Measurements from ENCODE around the gene OR2Y1. TPM values are rescaled to one million over a fixed set of nuclear protein-coding genes. Genes with fewer than 3 reads are reported as not detected.

Gene OR2Y1
- total and polyA plus RNA-seq, 2 experiments from 2014 or later, result not detected

GRCh38 chr5:180704362-180704761, 35.5 kb downstream of the OR2Y1 start:
- TF ChIP-seq NANOG (IDR thresholded peaks at IDR 0.05; ENCODE audit: borderline replicate concordance) (no peak), ZNF114 (CRISPR knock-in tag; IDR thresholded peaks at IDR 0.05) (no peak), EZH2phosphoT487 (IDR thresholded peaks at IDR 0.05; ENCODE audit: unreplicated experiment) (no peak), EZH2 (IDR thresholded peaks at IDR 0.05; ENCODE audit: low read depth, unreplicated experiment) (no peak), CREB1 (CRISPR knock-in tag; IDR thresholded peaks at IDR 0.05; ENCODE audit: low read depth) (no peak), ZNF331 (CRISPR knock-in tag; IDR thresholded peaks at IDR 0.05; ENCODE audit: low read depth) (no peak), STAT1 (IDR thresholded peaks at IDR 0.05; ENCODE audit: unreplicated experiment) (no peak)
- TF ChIP-seq, protein P1, sequence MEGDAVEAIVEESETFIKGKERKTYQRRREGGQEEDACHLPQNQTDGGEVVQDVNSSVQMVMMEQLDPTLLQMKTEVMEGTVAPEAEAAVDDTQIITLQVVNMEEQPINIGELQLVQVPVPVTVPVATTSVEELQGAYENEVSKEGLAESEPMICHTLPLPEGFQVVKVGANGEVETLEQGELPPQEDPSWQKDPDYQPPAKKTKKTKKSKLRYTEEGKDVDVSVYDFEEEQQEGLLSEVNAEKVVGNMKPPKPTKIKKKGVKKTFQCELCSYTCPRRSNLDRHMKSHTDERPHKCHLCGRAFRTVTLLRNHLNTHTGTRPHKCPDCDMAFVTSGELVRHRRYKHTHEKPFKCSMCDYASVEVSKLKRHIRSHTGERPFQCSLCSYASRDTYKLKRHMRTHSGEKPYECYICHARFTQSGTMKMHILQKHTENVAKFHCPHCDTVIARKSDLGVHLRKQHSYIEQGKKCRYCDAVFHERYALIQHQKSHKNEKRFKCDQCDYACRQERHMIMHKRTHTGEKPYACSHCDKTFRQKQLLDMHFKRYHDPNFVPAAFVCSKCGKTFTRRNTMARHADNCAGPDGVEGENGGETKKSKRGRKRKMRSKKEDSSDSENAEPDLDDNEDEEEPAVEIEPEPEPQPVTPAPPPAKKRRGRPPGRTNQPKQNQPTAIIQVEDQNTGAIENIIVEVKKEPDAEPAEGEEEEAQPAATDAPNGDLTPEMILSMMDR (conservative IDR thresholded peaks at IDR 0.05; ENCODE audit: low read depth in 2 of 2), result no peak
- TF ChIP-seq, protein P2, sequence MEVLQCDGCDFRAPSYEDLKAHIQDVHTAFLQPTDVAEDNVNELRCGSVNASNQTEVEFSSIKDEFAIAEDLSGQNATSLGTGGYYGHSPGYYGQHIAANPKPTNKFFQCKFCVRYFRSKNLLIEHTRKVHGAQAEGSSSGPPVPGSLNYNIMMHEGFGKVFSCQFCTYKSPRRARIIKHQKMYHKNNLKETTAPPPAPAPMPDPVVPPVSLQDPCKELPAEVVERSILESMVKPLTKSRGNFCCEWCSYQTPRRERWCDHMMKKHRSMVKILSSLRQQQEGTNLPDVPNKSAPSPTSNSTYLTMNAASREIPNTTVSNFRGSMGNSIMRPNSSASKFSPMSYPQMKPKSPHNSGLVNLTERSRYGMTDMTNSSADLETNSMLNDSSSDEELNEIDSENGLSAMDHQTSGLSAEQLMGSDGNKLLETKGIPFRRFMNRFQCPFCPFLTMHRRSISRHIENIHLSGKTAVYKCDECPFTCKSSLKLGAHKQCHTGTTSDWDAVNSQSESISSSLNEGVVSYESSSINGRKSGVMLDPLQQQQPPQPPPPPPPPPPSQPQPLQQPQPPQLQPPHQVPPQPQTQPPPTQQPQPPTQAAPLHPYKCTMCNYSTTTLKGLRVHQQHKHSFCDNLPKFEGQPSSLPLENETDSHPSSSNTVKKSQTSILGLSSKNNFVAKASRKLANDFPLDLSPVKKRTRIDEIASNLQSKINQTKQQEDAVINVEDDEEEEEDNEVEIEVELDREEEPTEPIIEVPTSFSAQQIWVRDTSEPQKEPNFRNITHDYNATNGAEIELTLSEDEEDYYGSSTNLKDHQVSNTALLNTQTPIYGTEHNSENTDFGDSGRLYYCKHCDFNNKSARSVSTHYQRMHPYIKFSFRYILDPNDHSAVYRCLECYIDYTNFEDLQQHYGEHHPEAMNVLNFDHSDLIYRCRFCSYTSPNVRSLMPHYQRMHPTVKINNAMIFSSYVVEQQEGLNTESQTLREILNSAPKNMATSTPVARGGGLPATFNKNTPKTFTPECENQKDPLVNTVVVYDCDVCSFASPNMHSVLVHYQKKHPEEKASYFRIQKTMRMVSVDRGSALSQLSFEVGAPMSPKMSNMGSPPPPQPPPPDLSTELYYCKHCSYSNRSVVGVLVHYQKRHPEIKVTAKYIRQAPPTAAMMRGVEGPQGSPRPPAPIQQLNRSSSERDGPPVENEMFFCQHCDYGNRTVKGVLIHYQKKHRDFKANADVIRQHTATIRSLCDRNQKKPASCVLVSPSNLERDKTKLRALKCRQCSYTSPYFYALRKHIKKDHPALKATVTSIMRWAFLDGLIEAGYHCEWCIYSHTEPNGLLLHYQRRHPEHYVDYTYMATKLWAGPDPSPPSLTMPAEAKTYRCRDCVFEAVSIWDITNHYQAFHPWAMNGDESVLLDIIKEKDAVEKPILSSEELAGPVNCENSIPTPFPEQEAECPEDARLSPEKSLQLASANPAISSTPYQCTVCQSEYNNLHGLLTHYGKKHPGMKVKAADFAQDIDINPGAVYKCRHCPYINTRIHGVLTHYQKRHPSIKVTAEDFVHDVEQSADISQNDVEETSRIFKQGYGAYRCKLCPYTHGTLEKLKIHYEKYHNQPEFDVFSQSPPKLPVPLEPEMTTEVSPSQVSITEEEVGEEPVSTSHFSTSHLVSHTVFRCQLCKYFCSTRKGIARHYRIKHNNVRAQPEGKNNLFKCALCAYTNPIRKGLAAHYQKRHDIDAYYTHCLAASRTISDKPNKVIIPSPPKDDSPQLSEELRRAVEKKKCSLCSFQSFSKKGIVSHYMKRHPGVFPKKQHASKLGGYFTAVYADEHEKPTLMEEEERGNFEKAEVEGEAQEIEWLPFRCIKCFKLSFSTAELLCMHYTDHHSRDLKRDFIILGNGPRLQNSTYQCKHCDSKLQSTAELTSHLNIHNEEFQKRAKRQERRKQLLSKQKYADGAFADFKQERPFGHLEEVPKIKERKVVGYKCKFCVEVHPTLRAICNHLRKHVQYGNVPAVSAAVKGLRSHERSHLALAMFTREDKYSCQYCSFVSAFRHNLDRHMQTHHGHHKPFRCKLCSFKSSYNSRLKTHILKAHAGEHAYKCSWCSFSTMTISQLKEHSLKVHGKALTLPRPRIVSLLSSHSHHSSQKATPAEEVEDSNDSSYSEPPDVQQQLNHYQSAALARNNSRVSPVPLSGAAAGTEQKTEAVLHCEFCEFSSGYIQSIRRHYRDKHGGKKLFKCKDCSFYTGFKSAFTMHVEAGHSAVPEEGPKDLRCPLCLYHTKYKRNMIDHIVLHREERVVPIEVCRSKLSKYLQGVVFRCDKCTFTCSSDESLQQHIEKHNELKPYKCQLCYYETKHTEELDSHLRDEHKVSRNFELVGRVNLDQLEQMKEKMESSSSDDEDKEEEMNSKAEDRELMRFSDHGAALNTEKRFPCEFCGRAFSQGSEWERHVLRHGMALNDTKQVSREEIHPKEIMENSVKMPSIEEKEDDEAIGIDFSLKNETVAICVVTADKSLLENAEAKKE (CRISPR knock-in tag; IDR thresholded peaks at IDR 0.05), result no peak
- Histone ChIP-seq H3K4me3 (no peak overlapping the region), H3K27me3 (ENCODE audit: insufficient read depth) (no peaks in the 10 kb centered on the region), H4K20me1 (replicated peaks; ENCODE audit: insufficient read depth) (no peaks in the 10 kb centered on the region), H3K9me2 (ENCODE audit: insufficient read depth) (no peaks in the 10 kb centered on the region), H3K4me2 (no peak overlapping the region), H3F3A (replicated peaks; ENCODE audit: low read depth) (no peaks in the 10 kb centered on the region), H2AFZ (no peak overlapping the region), H3K79me2 (replicated peaks; ENCODE audit: insufficient read depth) (no peaks in the 10 kb centered on the region), H3K36me3 (ENCODE audit: insufficient read depth) (no peaks in the 10 kb centered on the region; the same call in 1 of the 2 replicates), H3K27ac (ENCODE audit: low read depth) (no peak overlapping the region), H3K4me1 (ENCODE audit: insufficient read depth) (peaks cover 13% of the 10 kb centered on the region)
- Mint-ChIP-seq H3K27ac (no peak overlapping the region), H3K4me3 (no peak overlapping the region), H3K36me3 (ENCODE audit: low read depth) (peaks cover 15% of the 10 kb centered on the region; the same call in 2 of the 3 replicates), H3K27me3 (ENCODE audit: insufficient read depth, low read depth, poor library complexity) (no peaks in the 10 kb centered on the region), H3K4me1 (peaks cover 17% of the 10 kb centered on the region; the same call in 2 of the 3 replicates), H3K9me3 (peaks cover 21% of the 10 kb centered on the region; the same call in 2 of the 3 replicates)
- DNase-seq (ENCODE audit: low spot score) (no peak), ATAC-seq (no peak)
